Measurements from ENCODE around the gene TYSND1. TPM values are rescaled to one million over a fixed set of nuclear protein-coding genes. Genes with fewer than 3 reads are reported as not detected.

Gene TYSND1
- total and polyA plus RNA-seq, 2 of the 13 experiments (the other 11 are each of a cell fraction or from before 2014, with no cell fraction given): 3.3 to 8.9 TPM

GRCh38 chr10:70109064-70109729, 37.3 kb downstream of the TYSND1 start (continued):
- TF ChIP-seq, protein P1, sequence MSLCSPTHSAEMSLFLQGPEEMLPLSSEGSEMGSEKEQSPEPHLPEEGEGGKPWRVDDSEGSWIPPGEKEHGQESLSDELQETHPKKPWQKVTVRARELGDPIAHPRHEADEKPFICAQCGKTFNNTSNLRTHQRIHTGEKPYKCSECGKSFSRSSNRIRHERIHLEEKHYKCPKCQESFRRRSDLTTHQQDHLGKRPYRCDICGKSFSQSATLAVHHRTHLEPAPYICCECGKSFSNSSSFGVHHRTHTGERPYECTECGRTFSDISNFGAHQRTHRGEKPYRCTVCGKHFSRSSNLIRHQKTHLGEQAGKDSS (CRISPR knock-in tag; IDR thresholded peaks at IDR 0.05; ENCODE audit: borderline replicate concordance, low read depth): no peak
- no peak; the same call in 1 of the 2 replicates for TF ChIP-seq ZNF782 (CRISPR knock-in tag; IDR thresholded peaks at IDR 0.05; ENCODE audit: borderline replicate concordance)
- no peak for TF ChIP-seq PBX2 (CRISPR knock-in tag; IDR thresholded peaks at IDR 0.05)
- TF ChIP-seq TBX2 (CRISPR knock-in tag; IDR thresholded peaks at IDR 0.05; ENCODE audit: borderline replicate concordance): peak; percentile 43; the same call in 1 of the 2 replicates
- TF ChIP-seq ZNF251 (CRISPR knock-in tag; IDR thresholded peaks at IDR 0.05): no peak
- no peak for TF ChIP-seq ZNF383 (CRISPR knock-in tag; IDR thresholded peaks at IDR 0.05; ENCODE audit: borderline replicate concordance)
- no peak for TF ChIP-seq PRMT3 (CRISPR knock-in tag; IDR thresholded peaks at IDR 0.05; ENCODE audit: borderline replicate concordance, low read depth)
- peak; percentile 12; the same call in 1 of the 2 replicates for TF ChIP-seq CTCF (CRISPR knock-in tag; IDR thresholded peaks at IDR 0.05)
- TF ChIP-seq SUZ12 (IDR thresholded peaks at IDR 0.05; ENCODE audit: low read depth, low read length): no peak
- TF ChIP-seq MTA1 (CRISPR knock-in tag; IDR thresholded peaks at IDR 0.05; ENCODE audit: borderline replicate concordance): no peak
- TF ChIP-seq SNAPC5 (CRISPR knock-in tag; IDR thresholded peaks at IDR 0.05; ENCODE audit: borderline replicate concordance): no peak
- TF ChIP-seq ZNF44 (CRISPR knock-in tag; IDR thresholded peaks at IDR 0.05): no peak
- TF ChIP-seq SETDB1 (CRISPR knock-in tag; IDR thresholded peaks at IDR 0.05; ENCODE audit: borderline replicate concordance): no peak
- no peak for TF ChIP-seq IKZF1 (IDR thresholded peaks at IDR 0.05)
- TF ChIP-seq, protein P2, sequence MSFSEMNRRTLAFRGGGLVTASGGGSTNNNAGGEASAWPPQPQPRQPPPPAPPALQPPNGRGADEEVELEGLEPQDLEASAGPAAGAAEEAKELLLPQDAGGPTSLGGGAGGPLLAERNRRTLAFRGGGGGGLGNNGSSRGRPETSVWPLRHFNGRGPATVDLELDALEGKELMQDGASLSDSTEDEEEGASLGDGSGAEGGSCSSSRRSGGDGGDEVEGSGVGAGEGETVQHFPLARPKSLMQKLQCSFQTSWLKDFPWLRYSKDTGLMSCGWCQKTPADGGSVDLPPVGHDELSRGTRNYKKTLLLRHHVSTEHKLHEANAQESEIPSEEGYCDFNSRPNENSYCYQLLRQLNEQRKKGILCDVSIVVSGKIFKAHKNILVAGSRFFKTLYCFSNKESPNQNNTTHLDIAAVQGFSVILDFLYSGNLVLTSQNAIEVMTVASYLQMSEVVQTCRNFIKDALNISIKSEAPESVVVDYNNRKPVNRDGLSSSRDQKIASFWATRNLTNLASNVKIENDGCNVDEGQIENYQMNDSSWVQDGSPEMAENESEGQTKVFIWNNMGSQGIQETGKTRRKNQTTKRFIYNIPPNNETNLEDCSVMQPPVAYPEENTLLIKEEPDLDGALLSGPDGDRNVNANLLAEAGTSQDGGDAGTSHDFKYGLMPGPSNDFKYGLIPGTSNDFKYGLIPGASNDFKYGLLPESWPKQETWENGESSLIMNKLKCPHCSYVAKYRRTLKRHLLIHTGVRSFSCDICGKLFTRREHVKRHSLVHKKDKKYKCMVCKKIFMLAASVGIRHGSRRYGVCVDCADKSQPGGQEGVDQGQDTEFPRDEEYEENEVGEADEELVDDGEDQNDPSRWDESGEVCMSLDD (CRISPR knock-in tag; IDR thresholded peaks at IDR 0.05; ENCODE audit: borderline replicate concordance): no peak
- no peak for TF ChIP-seq ZBTB8A (CRISPR knock-in tag; IDR thresholded peaks at IDR 0.05; ENCODE audit: borderline replicate concordance, low read depth)
- TF ChIP-seq ZBTB34 (CRISPR knock-in tag; IDR thresholded peaks at IDR 0.05): no peak
- no peak for TF ChIP-seq ZNF256 (CRISPR knock-in tag; conservative IDR thresholded peaks at IDR 0.05)
- no peak for TF ChIP-seq NFE2L2 (IDR thresholded peaks at IDR 0.05; ENCODE audit: low read length)
- no peak for TF ChIP-seq TCF7 (IDR thresholded peaks at IDR 0.05; ENCODE audit: low read depth)
- no peak for TF ChIP-seq REL (CRISPR knock-in tag; conservative IDR thresholded peaks at IDR 0.05)

Data from HepG2 (cell line).